NCI-H2196 treated with DMSO at 0.1 percent for 48 hours (cell line): ENCODE data around the gene SH2D3C.
"Not testable (repeated sequence)": the region's sequence is repeated elsewhere in the genome, so short reads cannot be mapped to it uniquely, and the experiment has no call there.

Source experiments
- DNase-seq: peaks from one replicate; lab custom pipeline; 2025; ENCODE audit not compliant: unreplicated experiment; lab: John Stamatoyannopoulos, UW

Gene SH2D3C

DNA sequence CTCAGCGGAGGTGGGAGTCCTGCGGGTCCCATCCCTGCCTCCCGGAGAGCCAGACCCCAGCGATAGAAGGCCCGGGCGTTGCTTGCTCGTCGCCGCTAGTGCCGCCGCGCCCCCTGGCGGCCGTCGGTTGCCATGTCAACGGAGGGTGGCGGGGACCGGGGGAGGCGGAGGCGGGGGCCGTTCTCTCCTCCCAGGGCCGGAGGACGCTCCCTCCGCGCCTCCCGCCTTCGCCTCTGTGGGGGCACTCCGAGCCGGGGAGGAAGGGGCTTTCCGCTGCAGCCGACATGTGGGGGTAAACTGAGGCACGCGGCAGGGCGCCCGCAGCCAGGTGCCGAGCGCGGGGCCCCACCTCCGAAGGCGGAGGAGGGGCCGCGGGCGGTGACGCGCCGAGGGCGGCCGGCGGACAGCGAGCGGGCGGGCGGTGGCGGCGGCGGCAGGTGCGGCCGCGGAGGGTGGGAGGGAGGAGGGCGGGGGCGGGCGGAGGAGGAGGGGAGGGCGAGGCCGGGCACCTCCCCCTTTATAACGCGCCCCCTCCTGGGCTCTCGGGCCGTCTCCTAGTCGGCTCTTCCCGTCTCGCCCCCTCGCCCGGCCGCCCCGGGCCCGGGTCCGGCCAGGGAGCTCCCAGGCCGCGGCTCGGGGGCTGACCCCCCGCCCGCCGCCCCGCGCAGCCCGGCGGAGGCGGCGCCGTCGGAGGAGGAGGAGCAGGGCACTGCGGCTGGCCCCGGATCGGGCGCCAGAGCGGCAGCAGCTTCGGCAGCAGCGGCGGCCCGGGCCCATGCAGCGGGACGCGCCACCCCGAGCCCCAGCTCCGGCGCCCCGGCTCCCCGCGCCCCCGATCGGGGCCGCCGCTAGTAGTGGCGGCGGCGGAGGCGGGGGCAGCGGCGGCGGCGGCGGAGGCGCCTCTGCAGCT is 6.8 kb upstream of the SH2D3C start:
- peak; percentile 82 for DNase-seq

DNA sequence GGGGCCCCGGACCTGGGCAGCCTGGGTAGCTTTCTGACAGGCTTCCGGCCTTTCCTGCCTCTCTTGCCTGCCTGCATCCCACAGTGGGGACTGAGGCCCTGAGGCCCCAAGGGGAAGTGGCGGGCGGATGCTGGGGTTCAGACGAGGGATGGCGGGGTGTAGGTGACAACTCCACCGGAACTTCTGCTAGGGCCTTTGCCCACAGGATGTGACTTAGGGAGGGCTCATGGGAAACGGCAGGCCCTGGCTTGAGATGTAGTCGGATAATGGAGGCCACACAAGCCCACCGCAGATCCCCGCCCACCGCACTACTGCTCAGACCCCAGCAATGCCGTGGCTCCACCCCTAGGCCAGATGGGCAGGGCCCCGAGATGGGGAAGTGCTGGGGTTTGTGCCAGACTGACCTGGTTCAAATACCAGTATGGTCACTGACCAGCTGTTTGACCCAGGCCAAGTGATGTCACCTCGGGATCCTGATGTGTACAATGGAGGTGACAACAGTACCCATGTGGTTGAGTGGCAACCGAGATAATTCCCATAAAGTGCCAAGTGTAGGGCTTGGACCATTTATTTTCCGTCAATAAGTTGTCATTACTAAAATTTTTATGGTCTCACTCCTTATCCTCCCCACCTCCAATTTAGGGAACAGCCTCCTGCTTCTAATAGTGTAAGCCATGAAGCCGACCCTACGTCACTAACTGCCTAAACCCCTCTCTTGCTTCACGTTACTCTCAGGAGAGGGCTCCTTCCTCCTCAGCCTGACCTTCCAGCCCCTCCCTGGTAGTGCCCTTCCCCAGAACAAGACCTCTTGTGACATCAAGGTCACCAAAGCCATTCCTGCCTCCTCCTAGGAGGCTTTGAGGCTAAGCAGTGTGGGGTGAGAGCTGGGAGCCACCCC is 4.9 kb upstream of the SH2D3C start:
- no peak for DNase-seq

- DNase-seq, result no peak
These were observed 3.3 kb upstream of the SH2D3C start for GRCh38 chr9:127781806-127782205.

GRCh38 chr9:127780909-127781308 is 2.4 kb upstream of the SH2D3C start:
- DNase-seq, result not testable (repeated sequence)

GRCh38 chr9:127780126-127780885 is 1.8 kb upstream of the SH2D3C start:
- no peak for DNase-seq

DNA sequence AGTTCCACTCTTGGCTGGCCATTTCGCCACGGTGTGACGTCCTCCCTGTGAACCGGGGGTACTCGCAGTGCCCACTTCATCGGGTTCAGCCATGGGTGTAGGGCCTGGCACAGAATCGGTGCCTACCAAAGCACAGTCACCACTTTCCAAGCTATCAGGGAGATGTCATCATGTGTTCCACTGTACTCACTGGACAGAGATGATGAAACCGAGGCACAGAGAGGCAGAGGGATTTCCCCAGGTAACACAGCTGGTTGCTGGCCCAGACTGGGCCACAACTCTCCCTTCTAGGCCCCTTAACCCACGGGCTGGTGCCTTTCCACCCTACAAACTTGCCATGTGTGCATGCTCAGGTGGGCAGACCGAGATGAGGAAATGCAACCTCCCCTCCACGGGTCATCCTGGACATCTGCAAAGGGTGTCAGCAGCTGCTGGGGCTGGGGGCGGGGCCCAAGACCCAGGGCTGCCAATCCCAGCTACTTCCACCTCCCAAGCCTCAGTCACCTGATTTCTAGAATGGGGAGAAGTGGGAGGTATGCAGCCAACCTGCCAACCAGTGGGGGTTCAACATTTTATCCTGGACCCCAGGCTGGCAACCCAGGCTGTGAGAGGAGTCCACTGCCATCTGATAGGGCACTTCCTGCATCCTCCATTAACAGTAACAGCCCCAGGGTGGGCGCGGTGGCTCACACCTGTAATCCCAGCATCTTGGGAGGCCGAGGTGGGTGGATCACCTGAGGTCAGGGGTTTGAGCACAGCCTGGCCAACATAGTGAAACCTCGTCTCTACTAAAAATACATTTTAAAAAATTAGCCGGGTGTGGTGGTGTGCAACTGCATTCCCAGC is 893 bp upstream of the SH2D3C start:
- DNase-seq, result no peak

DNA sequence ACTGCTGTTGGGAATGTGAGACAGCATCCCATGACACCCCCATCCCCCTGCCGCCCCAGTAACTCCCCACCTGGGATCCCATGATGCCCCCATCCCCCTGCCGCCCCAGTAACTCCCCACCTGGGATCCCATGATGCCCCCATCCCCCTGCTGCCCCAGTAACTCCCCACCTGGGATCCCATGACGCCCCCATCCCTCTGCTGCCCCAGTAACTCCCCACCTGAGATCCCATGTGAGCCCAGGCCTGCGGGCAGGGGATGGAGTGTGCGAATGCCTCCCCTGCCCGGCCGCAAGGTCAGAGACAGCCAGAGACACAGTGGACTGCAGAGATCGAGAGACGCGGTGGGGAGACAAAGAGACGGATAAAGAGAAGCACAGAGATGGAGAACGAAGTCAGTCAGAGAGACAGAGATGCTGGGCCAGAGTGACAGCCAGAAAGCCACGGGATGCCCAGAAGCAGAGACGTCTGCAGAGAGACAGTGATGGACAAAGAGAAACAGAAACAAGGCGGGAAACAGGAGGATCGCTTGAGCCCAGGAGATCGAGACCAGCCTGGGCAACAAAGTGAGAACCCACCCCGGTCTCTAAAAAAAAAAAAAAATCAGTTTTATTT is 992 bp downstream of the SH2D3C start:
- no peak for DNase-seq

- DNase-seq, result no peak
These were observed 1.6 kb downstream of the SH2D3C start for GRCh38 chr9:127776924-127777289.

GRCh38 chr9:127776195-127776923 is 2.1 kb downstream of the SH2D3C start:
- no peak for DNase-seq

DNA sequence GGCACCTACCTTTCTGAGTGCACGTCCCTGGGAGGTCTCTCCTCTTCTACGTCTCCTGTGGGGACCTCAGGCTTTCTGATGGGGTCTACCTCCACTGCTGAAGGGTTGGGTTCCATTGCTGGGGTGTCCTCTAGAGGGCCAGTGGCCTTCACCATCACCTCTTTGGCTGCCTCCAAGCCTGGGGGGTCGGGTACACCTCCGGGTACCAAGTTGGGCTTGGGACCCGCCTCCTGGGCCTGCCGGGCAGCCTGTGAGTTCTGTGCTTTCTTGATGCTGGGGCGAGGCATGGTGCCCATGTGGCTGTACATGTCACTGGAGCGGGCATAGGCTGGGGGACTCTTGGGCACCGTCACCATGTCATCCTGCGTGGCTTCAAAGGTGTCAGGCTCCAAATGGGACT is 4.5 kb downstream of the SH2D3C start:
- DNase-seq, result no peak

- no peak for DNase-seq
These were observed 5.2 kb downstream of the SH2D3C start for GRCh38 chr9:127773272-127773671.

- DNase-seq, result no peak
These were observed 5.9 kb downstream of the SH2D3C start for GRCh38 chr9:127772603-127773002.

DNA sequence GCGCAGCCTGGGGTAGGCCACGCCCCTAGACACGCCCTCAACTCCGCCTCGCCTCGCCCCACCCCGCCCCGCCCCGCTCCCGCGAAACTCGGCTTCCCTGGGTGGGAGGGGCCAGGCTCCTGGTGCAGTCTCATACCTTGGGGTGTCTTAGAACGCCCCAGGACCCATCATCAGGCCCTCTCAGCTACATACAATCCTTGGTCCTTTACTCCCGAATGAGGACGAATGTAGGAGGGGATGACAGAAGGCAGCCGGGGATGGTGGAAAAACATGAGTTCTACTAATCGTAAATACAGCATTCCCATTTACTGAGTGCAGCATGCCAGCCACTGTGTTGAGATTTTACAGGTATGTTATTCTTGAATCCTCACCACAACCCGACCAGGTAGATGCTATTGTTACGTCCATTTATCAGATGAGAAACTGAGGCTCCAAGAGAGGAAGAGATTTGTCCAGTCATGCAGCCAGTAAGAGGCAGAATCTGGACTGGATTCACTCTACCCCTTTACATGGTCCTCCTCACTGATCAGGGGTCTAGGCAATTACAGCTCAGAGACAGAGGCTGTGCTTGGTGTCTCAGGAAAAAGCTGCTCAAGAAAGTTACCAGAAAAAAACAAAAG is 6.8 kb downstream of the SH2D3C start:
- DNase-seq, result no peak

GRCh38 chr9:127770905-127771569 is 7.4 kb downstream of the SH2D3C start:
- peak; percentile 97 for DNase-seq

- no peak for DNase-seq
These were observed 7.9 kb downstream of the SH2D3C start for GRCh38 chr9:127770583-127770904.

DNA sequence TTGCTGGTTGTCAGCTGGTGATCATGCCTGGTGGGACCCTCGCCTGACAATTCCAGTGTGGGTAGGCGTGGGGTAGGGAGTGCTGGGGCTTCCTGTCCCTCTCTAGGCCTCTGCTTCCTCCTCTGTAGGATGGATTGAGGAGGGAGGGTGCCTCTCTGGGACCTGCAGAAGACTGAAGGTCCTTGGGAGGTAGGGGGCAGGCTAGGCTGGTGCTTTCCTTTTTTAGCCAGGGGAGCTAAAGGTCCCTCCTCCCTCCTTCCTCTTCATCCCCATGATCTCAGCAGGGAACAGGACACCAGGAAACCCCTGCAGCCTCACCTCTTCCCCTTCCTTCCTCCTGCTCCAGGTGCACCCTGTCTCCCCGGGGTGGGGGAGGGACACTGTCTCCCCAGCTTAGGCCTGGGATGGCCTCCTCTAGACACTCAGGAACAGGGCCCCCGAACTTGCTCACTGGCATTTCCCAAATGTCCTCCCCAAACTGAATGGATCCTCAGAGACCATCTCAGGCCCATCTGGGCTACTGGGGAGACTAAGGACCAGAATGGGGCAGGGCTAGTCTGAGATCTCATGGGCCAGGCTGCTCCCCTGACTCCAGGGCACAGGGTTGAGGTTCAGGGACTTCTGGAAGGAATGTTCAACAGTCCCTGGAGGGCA is 8.4 kb downstream of the SH2D3C start:
- DNase-seq, result no peak

DNA sequence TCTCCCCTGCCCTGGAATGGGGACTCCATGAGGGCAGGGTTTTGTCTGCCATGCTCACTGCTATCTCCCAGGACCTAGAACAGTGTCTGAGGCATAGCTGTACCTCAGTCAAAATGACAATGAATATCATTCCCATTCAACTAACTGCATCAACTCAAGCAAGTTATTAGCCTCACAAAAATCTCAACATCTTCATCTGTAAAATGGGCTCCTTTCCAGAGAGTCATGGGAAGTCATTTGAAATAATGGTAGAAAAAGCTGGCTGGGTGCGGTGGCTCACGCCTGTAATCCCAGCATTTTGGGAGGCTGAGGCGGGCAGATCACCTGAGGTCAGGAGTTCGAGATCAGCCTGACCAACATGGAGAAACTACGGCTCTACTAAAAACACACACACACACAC is 9.4 kb downstream of the SH2D3C start:
- DNase-seq, result no peak

DNA sequence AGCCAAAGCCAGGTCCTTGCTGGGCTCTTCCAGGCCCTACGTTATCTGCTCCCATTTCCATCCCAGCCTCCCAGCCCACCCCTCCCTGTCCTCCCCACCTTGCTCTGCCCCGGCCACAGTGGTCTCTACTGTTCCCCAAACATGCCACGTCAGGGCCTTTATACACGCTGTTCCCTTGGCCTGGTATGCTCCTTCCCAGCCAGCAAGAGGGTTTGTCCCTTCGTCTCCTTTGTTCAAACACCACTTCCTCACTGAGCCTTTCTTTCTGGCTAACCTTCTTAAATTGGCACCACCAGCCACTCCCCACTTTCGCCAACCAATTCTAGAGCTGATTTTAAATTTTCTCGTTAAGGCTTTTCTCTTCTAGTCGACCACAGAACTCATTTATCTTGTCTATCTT is 9.8 kb downstream of the SH2D3C start:
- DNase-seq, result no peak
